Body of pancreas (tissue), 4 donors: ENCODE data around the gene MSI2. TPM values are rescaled to one million over a fixed set of nuclear protein-coding genes. Genes with fewer than 3 reads are reported as not detected.

Experiments used
- ATAC-seq: fragments of 150-250 bp; one replicate; pipeline ENCODE4 v1.9.1; 2016
- DNase-seq, 4 donors: peaks; one replicate each; pipeline ENCODE4 v3.0.0-alpha.2; 2019
- H3K27ac ChIP-seq, 4 donors: fragments of 200-600 bp; sonication (generic); 1 replicate in 3 of 4; 2 replicates in 1 of 4; pipeline versions ENCODE4 v1.5.1 to v1.6.1; 2016 to 2019; ENCODE audit warnings: mild to moderate bottlenecking in 1 of 4, mixed read lengths in 1 of 4, moderate library complexity in 1 of 4
- H3K27me3 ChIP-seq, 2 donors: fragments of 200-600 bp; sonication (generic); one replicate each; pipeline ENCODE4 v1.6.0; 2016; ENCODE audit warnings: mild to moderate bottlenecking in 1 of 2
- H3K36me3 ChIP-seq, 2 donors: fragments of 200-600 bp; sonication (generic); replicated peaks in 1 of 2; 2 replicates each; pipeline ENCODE4 v1.5.1; 2016; ENCODE audit warnings: low read depth in 2 of 2; ENCODE audit not compliant: insufficient read depth in 1 of 2
- H3K4me1 ChIP-seq: fragments of 200-600 bp; sonication (generic); one replicate; pipeline ENCODE4 v1.6.0; 2016
- H3K4me3 ChIP-seq, 2 donors: fragments of 200-600 bp; sonication (generic); 1 replicate in 1 of 2; 2 replicates in 1 of 2; pipeline ENCODE4 v1.5.1; 2016 to 2019
- H3K9me3 ChIP-seq, 3 donors: fragments of 200-600 bp; sonication (generic); 1 replicate in 2 of 3; 2 replicates in 1 of 3; pipeline ENCODE4 v1.5.1; 2016
- CTCF ChIP-seq, 7 experiments: fragments of 450-650 bp in 4 of 7; fragments of 200-600 bp in 3 of 7; sonication (generic) in 3 of 7; IDR thresholded peaks; one replicate each; pipeline ENCODE4 v1.5.1; 2016 to 2019; ENCODE audit warnings: antibody characterized with exemption in 7 of 7
- POLR2A ChIP-seq, 3 donors: fragments of 450-650 bp; IDR thresholded peaks; one replicate each; pipeline ENCODE4 v1.6.1; 2016; ENCODE audit warnings: antibody characterized with exemption in 3 of 3, mild to moderate bottlenecking in 2 of 3
- WGBS, 2 donors: methylation state at CpG; one replicate each; pipeline ENCODE4 v1.1.5; 2017; 5-methylcytosine and 5-hydroxymethylcytosine counted together
- intact Hi-C: fragments of 100-400 bp; cut with DNase I; formaldehyde crosslinking; loops from one replicate; pipeline ENCODE4 v1.15.1; 2023
- total RNA-seq, 2 donors: library from RNA; depleted of rRNA; stranded (reverse); fragments of >200 nt; gene quantifications; one replicate each; pipeline ENCODE4 v1.1.0, GENCODE V29; 2016

MSI2 gene
- total RNA-seq, 2 donors from 2014 or later, result 21.1 to 28.5 TPM

GRCh38 chr17:57404795-57405490 lies 148.6 kb downstream of the MSI2 start:
- intact Hi-C loops, result no loop called here
- no peak for DNase-seq
- no peak overlapping the region for H3K4me3 ChIP-seq
- H3K27ac ChIP-seq, result no peak overlapping the region
- no peaks in the 10 kb centered on the region for H3K36me3 ChIP-seq
- WGBS, 2 donors, result 95 to 96% methylated on average over 6 of the region's 6 CpGs
- no peaks in the 10 kb centered on the region for H3K9me3 ChIP-seq
- H3K4me1 ChIP-seq, result peaks cover 20% of the 10 kb centered on the region
- ATAC-seq, result no peak
- TF ChIP-seq POLR2A (IDR thresholded peaks at IDR 0.05), result no peak
- TF ChIP-seq CTCF (IDR thresholded peaks at IDR 0.05), result no peak
- H3K27me3 ChIP-seq, result no peaks in the 10 kb centered on the region

GRCh38 chr17:57405491-57406072 lies 149.3 kb downstream of the MSI2 start:
- no peaks in the 10 kb centered on the region for H3K27me3 ChIP-seq
- no peak for ATAC-seq
- no peak overlapping the region for H3K27ac ChIP-seq
- 83 to 92% methylated on average over 5 of the region's 5 CpGs for WGBS, 2 donors
- H3K36me3 ChIP-seq, result no peaks in the 10 kb centered on the region
- intact Hi-C loops, result no loop called here
- peaks cover 20% of the 10 kb centered on the region for H3K4me1 ChIP-seq
- TF ChIP-seq POLR2A (IDR thresholded peaks at IDR 0.05) (no peak), CTCF (IDR thresholded peaks at IDR 0.05) (no peak)
- no peak for DNase-seq
- H3K9me3 ChIP-seq, result no peaks in the 10 kb centered on the region
- H3K4me3 ChIP-seq, result no peak overlapping the region

- Histone ChIP-seq H3K4me3 (no peak overlapping the region), H3K4me1 (peaks cover 20% of the 10 kb centered on the region), H3K27ac (peak overlapping the region in 3 of 4 donors; percentile 19 to 56 (median 43)), H3K27me3 (no peaks in the 10 kb centered on the region), H3K36me3 (no peaks in the 10 kb centered on the region), H3K9me3 (no peaks in the 10 kb centered on the region)
- no peak for DNase-seq
- intact Hi-C loops, result no loop called here
- no peak for TF ChIP-seq CTCF (IDR thresholded peaks at IDR 0.05)
- no peak for TF ChIP-seq POLR2A (IDR thresholded peaks at IDR 0.05)
- ATAC-seq, result no peak
- 71 to 78% methylated on average over 24 to 25 of the region's 25 CpGs for WGBS, 2 donors
These were observed 150.0 kb downstream of the MSI2 start for GRCh38 chr17:57406131-57406980.

- Histone ChIP-seq H3K4me1 (peaks cover 20% of the 10 kb centered on the region), H3K4me3 (no peak overlapping the region), H3K9me3 (no peaks in the 10 kb centered on the region), H3K27me3 (no peaks in the 10 kb centered on the region), H3K36me3 (no peaks in the 10 kb centered on the region), H3K27ac (peak overlapping the region in 3 of 4 donors; percentile 19 to 56 (median 43))
- ATAC-seq (no peak), DNase-seq (no peak)
- 83 to 87% methylated on average over 12 of the region's 12 CpGs for WGBS, 2 donors
- TF ChIP-seq CTCF (IDR thresholded peaks at IDR 0.05) (no peak), POLR2A (IDR thresholded peaks at IDR 0.05) (no peak)
- intact Hi-C loops, result no loop called here
These were observed 150.6 kb downstream of the MSI2 start for GRCh38 chr17:57406981-57407286.
